Fibroblast of villous mesenchyme (primary cell): ENCODE data around the gene LRRK1. TPM values are rescaled to one million over a fixed set of nuclear protein-coding genes. Genes with fewer than 3 reads are reported as not detected.

Source experiments
- DNase-seq: peaks from one replicate; pipeline ENCODE4 v3.0.0-alpha.2; 2010; ENCODE audit warnings: low read depth
- H3K4me3 ChIP-seq: 2 replicates; pipeline ENCODE4 v1.5.1; 2011; ENCODE audit warnings: low read depth, mild to moderate bottlenecking, low read length
- CTCF ChIP-seq: IDR thresholded peaks from 2 replicates; pipeline ENCODE4 v1.5.1; 2012; ENCODE audit warnings: low read depth, mild to moderate bottlenecking, low read length; ENCODE audit not compliant: insufficient read depth
- total RNA-seq: library from RNA; depleted of rRNA; stranded (reverse); fragments of >200 nt; gene quantifications from 2 replicates; pipeline ENCODE4 v1.2.3, GENCODE V29; 2012

The LRRK1 gene
- total RNA-seq, 1 donor: 10.8 TPM

- no peak for TF ChIP-seq CTCF
- no peak overlapping the region for H3K4me3 ChIP-seq
- DNase-seq: no peak
These were observed 13.7 kb downstream of the LRRK1 start for GRCh38 chr15:100932676-100933348.

DNA sequence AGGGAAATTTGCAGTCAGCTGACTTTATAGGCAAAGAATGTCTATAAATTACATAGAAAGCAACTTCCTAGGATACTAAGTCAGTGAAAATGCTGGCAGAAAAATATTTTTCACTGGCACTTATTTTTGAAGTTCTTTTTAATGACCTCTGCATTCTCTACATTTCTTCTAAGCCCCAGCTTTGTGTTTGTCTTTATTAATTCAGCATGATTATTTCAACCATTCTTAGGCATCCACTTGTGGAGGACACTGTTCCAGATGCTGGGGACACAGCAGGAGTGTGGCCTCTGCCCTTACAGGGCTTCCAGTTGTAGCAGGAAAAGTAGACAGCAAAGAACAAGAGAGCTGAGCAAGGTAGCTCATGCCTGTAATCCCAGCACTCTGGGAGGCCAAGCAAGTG lies 15.0 kb downstream of the LRRK1 start:
- no peak for TF ChIP-seq CTCF
- DNase-seq: no peak
- no peak overlapping the region for H3K4me3 ChIP-seq

DNA sequence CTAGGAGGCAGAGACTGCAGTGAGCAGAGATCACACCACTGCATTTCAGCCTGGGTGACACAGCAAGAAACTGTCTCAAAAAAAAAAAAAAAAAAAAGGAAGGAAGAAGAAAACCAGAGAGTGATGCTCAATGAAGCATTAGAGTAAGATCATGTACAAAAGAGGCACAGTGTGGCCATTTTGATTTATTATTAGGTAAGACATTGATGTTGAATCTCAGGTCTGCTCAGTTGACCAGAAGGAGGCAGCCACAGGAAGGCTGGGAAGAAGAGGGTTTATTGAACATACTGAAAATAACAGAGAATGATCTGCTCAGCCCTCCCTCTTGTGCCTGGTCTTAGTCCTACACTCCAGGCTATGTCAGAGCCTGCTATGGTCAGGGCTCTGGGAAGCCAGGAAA lies 15.6 kb downstream of the LRRK1 start:
- peak; percentile 33 for DNase-seq
- peak; percentile 29 for TF ChIP-seq CTCF
- H3K4me3 ChIP-seq: no peak overlapping the region

DNA sequence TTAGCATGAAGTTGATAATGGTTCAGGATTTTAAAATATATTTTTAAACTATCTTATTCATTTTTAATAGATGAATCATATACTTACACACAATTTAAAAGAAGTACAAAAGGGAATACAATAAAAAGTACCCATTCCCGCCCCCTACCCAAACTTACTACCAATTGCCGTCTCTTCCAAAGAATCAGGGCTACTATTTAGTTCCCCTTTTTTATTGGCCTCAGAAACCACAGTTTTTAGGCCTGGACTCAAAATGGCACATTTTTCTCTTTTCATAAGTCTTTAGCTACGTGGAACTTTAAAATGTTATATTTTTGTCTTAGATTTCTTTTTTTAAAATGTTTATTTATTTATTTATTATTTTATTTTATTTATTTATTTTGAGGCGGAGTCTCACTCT lies 18.0 kb downstream of the LRRK1 start:
- no peak for TF ChIP-seq CTCF
- no peak overlapping the region for H3K4me3 ChIP-seq
- no peak for DNase-seq

- no peak for TF ChIP-seq CTCF
- no peak for DNase-seq
- H3K4me3 ChIP-seq: no peak overlapping the region
These were observed 20.6 kb downstream of the LRRK1 start for GRCh38 chr15:100939791-100940190.

GRCh38 chr15:100940767-100941379 lies 21.7 kb downstream of the LRRK1 start:
- no peak for DNase-seq
- no peak for TF ChIP-seq CTCF
- H3K4me3 ChIP-seq: no peak overlapping the region
